Loucy (cell line): ENCODE measurements around the gene SRGN.

ENCODE experiments used
- H2AFZ ChIP-seq: fragments of 200-600 bp; sonication (generic); 2 replicates; pipeline ENCODE4 v1.6.0; 2016; ENCODE audit warnings: antibody characterized with exemption, mild to moderate bottlenecking, low read length, moderate library complexity
- H3F3A ChIP-seq: fragments of 200-600 bp; 2 replicates; pipeline ENCODE4 v1.6.0; 2016; ENCODE audit warnings: antibody characterized with exemption, low read depth, mild to moderate bottlenecking
- H3K27me3 ChIP-seq: fragments of 200-600 bp; sonication (generic); 2 replicates; pipeline ENCODE4 v1.6.1; 2014; ENCODE audit warnings: low read length, mild to moderate bottlenecking; ENCODE audit not compliant: insufficient read depth, poor library complexity, severe bottlenecking
- H3K36me3 ChIP-seq: fragments of 200-600 bp; sonication (generic); 2 replicates; pipeline ENCODE4 v1.6.1; 2016; ENCODE audit warnings: low read length; ENCODE audit not compliant: insufficient read depth
- H3K4me1 ChIP-seq: fragments of 200-600 bp; sonication (generic); 2 replicates; pipeline ENCODE4 v1.5.1; 2014; ENCODE audit warnings: low read length, mild to moderate bottlenecking; ENCODE audit not compliant: insufficient read depth, poor library complexity, severe bottlenecking
- H3K4me2 ChIP-seq: fragments of 200-600 bp; sonication (generic); 2 replicates; pipeline ENCODE4 v1.6.0; 2014; ENCODE audit warnings: antibody characterized with exemption, low read length, low read depth, mild to moderate bottlenecking; ENCODE audit not compliant: poor library complexity, severe bottlenecking
- H3K4me3 ChIP-seq: fragments of 200-600 bp; sonication (generic); 2 replicates; pipeline ENCODE4 v1.5.1; 2014; ENCODE audit warnings: low read length, mild to moderate bottlenecking, mixed read lengths; ENCODE audit not compliant: poor library complexity, severe bottlenecking
- H3K79me2 ChIP-seq: fragments of 200-600 bp; sonication (generic); 2 replicates; pipeline ENCODE4 v1.6.1; 2014; ENCODE audit warnings: low read length; ENCODE audit not compliant: insufficient read depth
- H3K9ac ChIP-seq: fragments of 200-600 bp; sonication (generic); 2 replicates; pipeline ENCODE4 v1.6.0; 2014; ENCODE audit warnings: mild to moderate bottlenecking, low read depth, low read length, moderate library complexity; ENCODE audit not compliant: poor library complexity, severe bottlenecking
- H3K9me2 ChIP-seq: fragments of 200-600 bp; sonication (generic); replicated peaks from 2 replicates; pipeline ENCODE4 v1.6.1; 2016; ENCODE audit warnings: low read depth, low read length, mixed read lengths
- H3K9me3 ChIP-seq: fragments of 200-600 bp; sonication (generic); 2 replicates; pipeline ENCODE4 v1.6.1; 2014; ENCODE audit warnings: mild to moderate bottlenecking, antibody characterized with exemption, low read length, low read depth; ENCODE audit not compliant: insufficient read depth
- H4K20me1 ChIP-seq: fragments of 200-600 bp; sonication (generic); 2 replicates; pipeline ENCODE4 v1.6.0; 2014; ENCODE audit warnings: antibody characterized with exemption, low read length, mild to moderate bottlenecking; ENCODE audit not compliant: insufficient read depth, poor library complexity, severe bottlenecking
- CTCF ChIP-seq: fragments of 200-600 bp; sonication (generic); conservative IDR thresholded peaks from 2 replicates; pipeline ENCODE4 v1.5.1; 2014; ENCODE audit warnings: mild to moderate bottlenecking, antibody characterized with exemption, low read length
- EZH2phosphoT487 ChIP-seq: fragments of 200-600 bp; IDR thresholded peaks from 2 replicates; pipeline ENCODE4 v1.6.1; 2018; ENCODE audit warnings: antibody characterized with exemption, mild to moderate bottlenecking, moderate library complexity, borderline replicate concordance

The SRGN gene

DNA sequence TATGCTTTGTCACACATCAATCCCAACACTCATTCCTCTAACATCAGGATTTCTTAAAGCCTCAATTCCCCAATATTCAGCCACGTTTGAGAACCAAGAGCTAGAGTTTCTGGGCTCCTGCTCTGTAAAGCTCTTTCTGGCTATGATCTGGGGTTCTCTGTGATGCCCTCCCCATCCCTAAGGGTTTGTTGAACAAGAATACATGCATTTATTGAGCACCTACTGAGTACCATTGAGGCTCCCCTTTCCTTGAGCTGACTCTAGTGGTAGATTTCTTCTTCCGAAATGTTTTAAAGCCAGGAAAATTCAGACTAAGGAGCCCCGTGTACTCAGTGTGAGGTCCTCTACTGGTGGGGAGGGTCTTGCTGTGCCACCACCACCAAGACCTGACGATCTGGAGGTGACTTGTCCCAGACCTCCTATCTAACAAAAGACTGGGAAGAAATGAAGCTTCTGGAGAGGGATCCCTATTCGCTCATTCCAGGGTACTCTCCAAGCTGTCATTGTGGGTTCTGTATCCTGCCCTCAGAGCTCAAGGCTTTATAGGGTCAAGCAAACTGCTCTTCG, 23.1 kb upstream of the SRGN start:
- Histone ChIP-seq H3K36me3 (no peaks in the 10 kb centered on the region), H3K9me3 (no peaks in the 10 kb centered on the region), H2AFZ (no peak overlapping the region), H3K4me2 (no peak overlapping the region), H3K9me2 (no peaks in the 10 kb centered on the region), H3K9ac (no peak overlapping the region), H3F3A (no peaks in the 10 kb centered on the region; the same call in 1 of the 2 replicates), H4K20me1 (no peaks in the 10 kb centered on the region), H3K4me1 (peaks cover 10% of the 10 kb centered on the region), H3K27me3 (no peaks in the 10 kb centered on the region), H3K4me3 (no peak overlapping the region), H3K79me2 (no peaks in the 10 kb centered on the region)
- TF ChIP-seq EZH2phosphoT487 (no peak), CTCF (no peak)

DNA sequence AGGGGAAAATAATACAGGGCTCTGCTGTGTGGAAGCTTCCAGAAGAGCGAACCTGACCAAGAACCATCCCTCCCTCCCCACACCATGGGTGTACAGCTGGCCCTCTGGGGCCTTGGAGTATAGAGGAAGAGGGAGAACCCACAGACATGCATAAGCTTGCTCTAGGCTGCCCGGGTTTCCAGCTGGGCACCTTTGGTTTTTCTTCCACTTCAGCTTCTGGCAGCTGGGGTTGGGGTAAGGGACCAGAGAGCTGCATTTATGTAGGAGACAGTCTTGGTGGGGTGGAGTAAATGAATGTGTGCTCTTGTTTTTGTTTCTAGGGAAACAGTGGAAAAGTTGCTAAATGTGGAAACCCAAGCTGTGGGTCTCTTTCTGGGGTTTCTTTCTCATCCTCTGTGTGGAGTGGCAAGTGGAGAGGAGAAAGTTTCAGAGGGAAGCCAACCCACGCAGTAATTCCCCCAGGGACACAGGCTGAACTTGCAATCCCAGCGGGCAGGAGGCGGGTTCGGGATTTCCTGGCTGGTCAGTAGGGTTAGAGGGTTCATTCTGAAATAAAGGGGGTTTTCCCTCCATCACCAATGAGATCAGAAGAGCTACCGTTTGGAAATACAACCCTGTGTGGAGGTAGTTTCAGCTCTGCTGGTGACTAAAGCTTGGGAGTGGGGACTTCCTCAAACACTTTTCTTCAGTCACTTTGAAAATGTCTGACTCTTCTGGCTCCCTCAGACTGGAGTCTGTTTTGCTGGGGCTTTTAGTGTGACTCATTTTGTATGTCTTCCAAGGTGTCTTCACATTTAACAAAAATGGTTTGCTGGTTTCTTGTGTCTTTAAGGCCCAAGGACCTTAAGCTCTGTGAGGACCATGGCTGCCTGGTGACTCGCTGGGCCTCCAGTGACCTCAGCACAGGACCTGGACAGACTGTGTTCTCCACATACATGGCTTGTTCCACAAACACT, 22.2 kb upstream of the SRGN start:
- Histone ChIP-seq H2AFZ (peak overlapping the region; percentile 41; the same call in 1 of the 2 replicates), H3K4me1 (peaks cover 10% of the 10 kb centered on the region), H3K36me3 (no peaks in the 10 kb centered on the region), H3K9me2 (no peaks in the 10 kb centered on the region), H3F3A (no peaks in the 10 kb centered on the region; the same call in 1 of the 2 replicates), H3K79me2 (no peaks in the 10 kb centered on the region), H3K4me2 (no peak overlapping the region), H3K27me3 (no peaks in the 10 kb centered on the region), H3K9ac (no peak overlapping the region), H3K4me3 (no peak overlapping the region), H4K20me1 (no peaks in the 10 kb centered on the region), H3K9me3 (no peaks in the 10 kb centered on the region)
- TF ChIP-seq EZH2phosphoT487 (no peak), CTCF (no peak)

- no peaks in the 10 kb centered on the region for H3K36me3 ChIP-seq
- H2AFZ ChIP-seq = no peak overlapping the region
- H3F3A ChIP-seq = no peaks in the 10 kb centered on the region
- TF ChIP-seq CTCF (no peak), EZH2phosphoT487 (no peak)
- no peak overlapping the region for H3K9ac ChIP-seq
- H3K9me3 ChIP-seq = no peaks in the 10 kb centered on the region
- no peak overlapping the region for H3K4me3 ChIP-seq
- peaks cover 2% of the 10 kb centered on the region for H3K4me1 ChIP-seq
- no peaks in the 10 kb centered on the region for H3K27me3 ChIP-seq
- H4K20me1 ChIP-seq = no peaks in the 10 kb centered on the region
- H3K4me2 ChIP-seq = no peak overlapping the region
- no peaks in the 10 kb centered on the region for H3K9me2 ChIP-seq
- H3K79me2 ChIP-seq = no peaks in the 10 kb centered on the region
Observed at GRCh38 chr10:69067189-69067588, 20.7 kb upstream of the SRGN start.
